Heart left ventricle (tissue), 13 donors: ENCODE measurements around the gene PRSS57.

Experiments
- CTCF ChIP-seq, 12 donors: fragments of 200-600 bp; sonication (generic) in 4 of 12; IDR thresholded peaks; one replicate each; pipeline versions ENCODE4 v1.5.0 to v1.8.0; 2018 to 2022; ENCODE audit warnings: antibody characterized with exemption in 12 of 12, mild to moderate bottlenecking in 5 of 12
- POLR2A ChIP-seq, 2 donors: fragments of 450-650 bp; IDR thresholded peaks; one replicate each; pipeline ENCODE4 v1.6.1; 2017; ENCODE audit warnings: antibody characterized with exemption in 2 of 2, mild to moderate bottlenecking in 2 of 2, moderate library complexity in 2 of 2
- donor health status: ischemic (EF 13 %, LVEDD 7.1; RV severe dilation, severe dysfunction).
- donor health status: DM: no; HTN: yes; CAD: no.
- donor health status: DM: no; HTN: no; CAD: no.
- donor health status: ischemic (EF 25% LVEDD 6.9; RV normal size, moderate dysfunction).
- donor health status: ischemic (EF 25% LVEDD 5.7; RV mildly dilated, moderate dysfunction).
- donor health status: ischemic (EF 35%, LVEDD 5.7; RV mildly dilated, moderate dysfunction).
- donor health status: nonischemic (EF 11% LVEDD 7.7; RV severe dilation, severe dysfunction).
- donor health status: DM: yes; HTN: yes; CAD: no.
- donor health status: PGD.
- donor health status: ischemic (EF 29% LVEDD 5.4; RV normal size, mild dysfunction).
- donor health status: nonischemic (EF 23%, LVEDD 6.1; RV moderate dilation, normal function).

GRCh38 chr19:638906-639252 lies 56.4 kb downstream of the PRSS57 start:
- TF ChIP-seq CTCF (IDR thresholded peaks at IDR 0.05) (no peak), POLR2A (IDR thresholded peaks at IDR 0.05) (no peak)
